DMS114 treated with DMSO at 0.1 percent for 48 hours (cell line): ENCODE data around the gene CENPK.
"Not testable (repeated sequence)": the region's sequence is repeated elsewhere in the genome, so short reads cannot be mapped to it uniquely, and the experiment has no call there.

Experiments used
- DNase-seq: peaks from one replicate; lab custom pipeline; 2025; ENCODE audit not compliant: unreplicated experiment; lab: John Stamatoyannopoulos, UW

Gene CENPK

GRCh38 chr5:65562731-65563701 is at the start of gene CENPK, which contains the start of gene PPWD1:
Gene CENPK, minus strand, starts transcription at chr5:65563168. Its CDS starts 8,261 bp downstream, at chr5:65554907.
Gene PPWD1, plus strand, starts transcription at chr5:65563296. Its CDS starts 15 bp downstream, at chr5:65563311.
- DNase-seq: peak; percentile 93

- DNase-seq: no peak
These were observed 49.4 kb upstream of the CENPK start for GRCh38 chr5:65612298-65612907.

- DNase-seq: no peak
These were observed 48.6 kb upstream of the CENPK start for GRCh38 chr5:65611524-65611923.

GRCh38 chr5:65601761-65602160 is 38.8 kb upstream of the CENPK start:
- not testable (repeated sequence) for DNase-seq

- DNase-seq: no peak
These were observed 25.7 kb upstream of the CENPK start for GRCh38 chr5:65588694-65589093.

GRCh38 chr5:65577141-65577540 is 14.2 kb upstream of the CENPK start:
- DNase-seq: no peak

GRCh38 chr5:65570598-65571226 is 7.7 kb upstream of the CENPK start:
- DNase-seq: no peak

GRCh38 chr5:65566505-65566904 is 3.5 kb upstream of the CENPK start:
- no peak for DNase-seq

GRCh38 chr5:65563777-65564176 is 809 bp upstream of the CENPK start:
- DNase-seq: no peak

GRCh38 chr5:65556718-65557117 is 6.2 kb downstream of the CENPK start:
- DNase-seq: no peak

- no peak for DNase-seq
These were observed 6.8 kb downstream of the CENPK start for GRCh38 chr5:65556181-65556580.

- DNase-seq: no peak
These were observed 7.7 kb downstream of the CENPK start for GRCh38 chr5:65555287-65555686.

- no peak for DNase-seq
These were observed 9.0 kb downstream of the CENPK start for GRCh38 chr5:65553941-65554340.

- no peak for DNase-seq
These were observed 14.7 kb downstream of the CENPK start for GRCh38 chr5:65548281-65548680.

- DNase-seq: no peak
These were observed 16.8 kb downstream of the CENPK start for GRCh38 chr5:65546141-65546540.

- no peak for DNase-seq
These were observed 18.5 kb downstream of the CENPK start for GRCh38 chr5:65544473-65544872.

GRCh38 chr5:65539827-65540226 is 23.1 kb downstream of the CENPK start:
- no peak for DNase-seq

- no peak for DNase-seq
These were observed 27.4 kb downstream of the CENPK start for GRCh38 chr5:65535529-65535987.

- DNase-seq: no peak
These were observed 32.1 kb downstream of the CENPK start for GRCh38 chr5:65530904-65531303.

- no peak for DNase-seq
These were observed 37.2 kb downstream of the CENPK start for GRCh38 chr5:65525726-65526125.

GRCh38 chr5:65512170-65512937 is 50.6 kb downstream of the CENPK start:
- DNase-seq: no peak
